MM.1S (cell line): ENCODE results near the gene BORCS8.

ENCODE experiments used
- EZH2 ChIP-seq: fragments of 300-600 bp; sonication (generic); optimal IDR thresholded peaks from 2 replicates; pipeline ENCODE3; 2017; ENCODE audit warnings: low read depth, mild to moderate bottlenecking, antibody characterized with exemption, low read length, mixed read lengths
- EZH2phosphoT487 ChIP-seq: fragments of 300-600 bp; sonication (generic); IDR thresholded peaks from 2 replicates; pipeline ENCODE4 v1.6.1; 2018; ENCODE audit warnings: antibody characterized with exemption, low read length
- TF ChIP-seq, protein P1 (sequence below): fragments of 300-600 bp; sonication (generic); IDR thresholded peaks from 2 replicates; pipeline ENCODE4 v1.5.1; 2016; ENCODE audit warnings: antibody characterized with exemption, low read length, mixed read lengths

DNA sequence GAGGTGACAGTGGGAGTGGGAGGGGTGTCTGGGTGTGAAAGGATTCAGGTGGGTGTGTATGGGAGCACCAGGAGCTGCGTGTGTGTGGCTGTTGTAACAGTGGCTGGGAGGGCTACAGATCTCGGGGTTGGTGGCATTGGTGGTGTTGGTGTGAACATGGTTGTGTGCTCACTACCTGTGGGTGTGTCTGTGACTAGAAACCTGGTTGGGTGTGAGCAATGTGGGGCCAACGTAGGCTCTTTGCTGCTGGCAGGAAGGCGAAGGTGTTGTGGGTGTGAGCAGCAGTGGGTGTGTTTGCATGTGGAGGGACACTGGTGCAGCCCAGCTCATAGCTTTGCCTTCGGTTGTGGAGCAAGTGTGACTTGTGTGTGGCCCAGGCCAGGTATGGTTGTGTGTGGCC is 15.0 kb upstream of the BORCS8 start:
- TF ChIP-seq, protein P1, sequence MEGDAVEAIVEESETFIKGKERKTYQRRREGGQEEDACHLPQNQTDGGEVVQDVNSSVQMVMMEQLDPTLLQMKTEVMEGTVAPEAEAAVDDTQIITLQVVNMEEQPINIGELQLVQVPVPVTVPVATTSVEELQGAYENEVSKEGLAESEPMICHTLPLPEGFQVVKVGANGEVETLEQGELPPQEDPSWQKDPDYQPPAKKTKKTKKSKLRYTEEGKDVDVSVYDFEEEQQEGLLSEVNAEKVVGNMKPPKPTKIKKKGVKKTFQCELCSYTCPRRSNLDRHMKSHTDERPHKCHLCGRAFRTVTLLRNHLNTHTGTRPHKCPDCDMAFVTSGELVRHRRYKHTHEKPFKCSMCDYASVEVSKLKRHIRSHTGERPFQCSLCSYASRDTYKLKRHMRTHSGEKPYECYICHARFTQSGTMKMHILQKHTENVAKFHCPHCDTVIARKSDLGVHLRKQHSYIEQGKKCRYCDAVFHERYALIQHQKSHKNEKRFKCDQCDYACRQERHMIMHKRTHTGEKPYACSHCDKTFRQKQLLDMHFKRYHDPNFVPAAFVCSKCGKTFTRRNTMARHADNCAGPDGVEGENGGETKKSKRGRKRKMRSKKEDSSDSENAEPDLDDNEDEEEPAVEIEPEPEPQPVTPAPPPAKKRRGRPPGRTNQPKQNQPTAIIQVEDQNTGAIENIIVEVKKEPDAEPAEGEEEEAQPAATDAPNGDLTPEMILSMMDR = no peak
- TF ChIP-seq EZH2 = no peak
- TF ChIP-seq EZH2phosphoT487 = no peak
